Ovary (tissue), 9 donors: ENCODE measurements around the gene FMO5. TPM values are rescaled to one million over a fixed set of nuclear protein-coding genes. Genes with fewer than 3 reads are reported as not detected.
A peak's percentile ranks its signal among the peaks of the same experiment; 100 is the strongest.

Source experiments
- DNase-seq, 5 donors: peaks; one replicate each; pipeline ENCODE4 v3.0.0-alpha.2; 2019 to 2020
- H3K27ac ChIP-seq, 2 donors: fragments of 200-600 bp; one replicate each; pipeline versions ENCODE4 v1.5.1 to v1.8.0; 2019 to 2022
- H3K27me3 ChIP-seq: fragments of 200-600 bp; one replicate; pipeline ENCODE4 v1.8.0; 2022
- H3K36me3 ChIP-seq: fragments of 200-600 bp; sonication (generic); one replicate; pipeline ENCODE4 v1.5.1; 2019
- H3K4me1 ChIP-seq: one replicate; pipeline ENCODE4 v1.8.1; 2013; ENCODE audit warnings: mild to moderate bottlenecking, moderate library complexity; ENCODE audit not compliant: insufficient read depth
- H3K4me3 ChIP-seq: fragments of 200-600 bp; sonication (generic); one replicate; pipeline ENCODE4 v1.5.1; 2017
- H3K9me3 ChIP-seq, 2 donors: fragments of 200-600 bp in 1 of 2; sonication (generic) in 1 of 2; one replicate each; pipeline versions ENCODE4 v1.5.1 to v1.8.1; 2013 to 2019; ENCODE audit warnings: mild to moderate bottlenecking in 1 of 2, moderate library complexity in 1 of 2
- EP300 ChIP-seq: sonication (generic); formaldehyde crosslinking; IDR thresholded peaks from one replicate; pipeline ENCODE4 v1.6.1; 2017; ENCODE audit warnings: antibody characterized with exemption
- POLR2A ChIP-seq: fragments of 450-650 bp; IDR thresholded peaks from one replicate; pipeline ENCODE4 v1.6.1; 2017; ENCODE audit warnings: antibody characterized with exemption, mild to moderate bottlenecking, moderate library complexity
- WGBS, 3 donors: extraction: QIAGEN DNeasy Blood & Tissue Kit in 1 of 3; methylation state at CpG; one replicate each; pipeline versions ENCODE4 v1.1.5 to v1.1.7; 2013 to 2017; 5-methylcytosine and 5-hydroxymethylcytosine counted together
- intact Hi-C, 4 donors: fragments of 100-400 bp; cut with DNase I; formaldehyde crosslinking; loops; one replicate each; pipeline versions ENCODE4 v1.11.0 to v1.15.1; 2022 to 2023
- polyA plus RNA-seq, 2 donors: library from polyadenylated mRNA; stranded (reverse); fragments of 200-250 nt in 1 of 2; fragments of 350-450 nt in 1 of 2; fragmentation: Illumina TruSeq in 1 of 2; extraction: RNeasy Lipid Tissue Mini Kit (QIAGEN cat#74804) in 1 of 2; gene quantifications; one replicate each; pipeline ENCODE4 v1.2.3, GENCODE V29; 2013 to 2014
- total RNA-seq, 7 donors: library from RNA; depleted of rRNA in 2 of 7; stranded (reverse); fragments of >200 nt in 2 of 7; fragmentation: NEBNext Ultra II Directional in 3 of 7; extraction: Animal tissue kit (Norgen Biotek cat#: 25700) in 3 of 7; gene quantifications; one replicate each; pipeline versions ENCODE4 v1.1.0 to v1.2.4, GENCODE V29; 2016 to 2023
- TF ChIP-seq, protein P1 (sequence below), 3 donors: fragments of 450-650 bp in 2 of 3; fragments of 200-600 bp in 1 of 3; IDR thresholded peaks; one replicate each; pipeline versions ENCODE4 v1.5.1 to v1.8.0; 2016 to 2022; ENCODE audit warnings: antibody characterized with exemption in 3 of 3, mild to moderate bottlenecking in 1 of 3
- donor health status: DM: no; HTN: no; CAD: no; lungs with moderate emphysema.
- donor health status: DM: no; HTN: no; CAD: no.
- donor health status: Bipolar disorder and iron deficiency.
- donor health status: DM: yes; HTN: yes; CAD: no.
- donor health status: DM: no; HTN: no; CAD: no.
- donor health status: DM: yes; HTN: yes; CAD: no.

Gene FMO5
- total and polyA plus RNA-seq, 9 donors, result 1.8 to 5.7 (median 3.4) TPM

DNA sequence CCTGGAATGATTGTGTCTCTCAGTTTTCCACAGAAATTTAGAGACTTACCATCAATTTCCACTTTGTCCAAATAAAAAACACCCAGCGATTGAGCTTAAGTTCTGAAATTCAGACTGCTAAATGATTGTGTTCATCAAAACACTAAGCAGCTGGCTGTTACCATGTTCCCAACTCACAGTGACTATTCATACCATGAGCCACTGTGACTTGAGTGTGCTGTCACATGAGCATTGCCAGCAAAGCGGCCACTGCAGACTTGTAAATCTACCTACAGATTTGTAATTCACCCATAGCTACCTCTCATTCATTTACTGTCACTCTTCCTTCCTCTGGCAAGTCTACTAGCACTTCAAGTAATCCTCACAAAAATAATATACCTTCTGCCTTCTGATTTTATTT is 35.6 kb downstream of the FMO5 start:
- no peaks in the 10 kb centered on the region for H3K36me3 ChIP-seq
- H3K4me3 ChIP-seq, result no peak overlapping the region
- no peaks in the 10 kb centered on the region for H3K9me3 ChIP-seq
- intact Hi-C loops, result no loop called here
- 81 to 96% (median 93%) methylated on average over 2 of the region's 2 CpGs for WGBS, 3 donors
- no peaks in the 10 kb centered on the region for H3K27me3 ChIP-seq
- no peak for TF ChIP-seq EP300
- TF ChIP-seq, protein P1, sequence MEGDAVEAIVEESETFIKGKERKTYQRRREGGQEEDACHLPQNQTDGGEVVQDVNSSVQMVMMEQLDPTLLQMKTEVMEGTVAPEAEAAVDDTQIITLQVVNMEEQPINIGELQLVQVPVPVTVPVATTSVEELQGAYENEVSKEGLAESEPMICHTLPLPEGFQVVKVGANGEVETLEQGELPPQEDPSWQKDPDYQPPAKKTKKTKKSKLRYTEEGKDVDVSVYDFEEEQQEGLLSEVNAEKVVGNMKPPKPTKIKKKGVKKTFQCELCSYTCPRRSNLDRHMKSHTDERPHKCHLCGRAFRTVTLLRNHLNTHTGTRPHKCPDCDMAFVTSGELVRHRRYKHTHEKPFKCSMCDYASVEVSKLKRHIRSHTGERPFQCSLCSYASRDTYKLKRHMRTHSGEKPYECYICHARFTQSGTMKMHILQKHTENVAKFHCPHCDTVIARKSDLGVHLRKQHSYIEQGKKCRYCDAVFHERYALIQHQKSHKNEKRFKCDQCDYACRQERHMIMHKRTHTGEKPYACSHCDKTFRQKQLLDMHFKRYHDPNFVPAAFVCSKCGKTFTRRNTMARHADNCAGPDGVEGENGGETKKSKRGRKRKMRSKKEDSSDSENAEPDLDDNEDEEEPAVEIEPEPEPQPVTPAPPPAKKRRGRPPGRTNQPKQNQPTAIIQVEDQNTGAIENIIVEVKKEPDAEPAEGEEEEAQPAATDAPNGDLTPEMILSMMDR (IDR thresholded peaks at IDR 0.05), result no peak
- TF ChIP-seq POLR2A, result no peak
- H3K4me1 ChIP-seq, result no peaks in the 10 kb centered on the region
- DNase-seq, result no peak
- H3K27ac ChIP-seq, result no peak overlapping the region

DNA sequence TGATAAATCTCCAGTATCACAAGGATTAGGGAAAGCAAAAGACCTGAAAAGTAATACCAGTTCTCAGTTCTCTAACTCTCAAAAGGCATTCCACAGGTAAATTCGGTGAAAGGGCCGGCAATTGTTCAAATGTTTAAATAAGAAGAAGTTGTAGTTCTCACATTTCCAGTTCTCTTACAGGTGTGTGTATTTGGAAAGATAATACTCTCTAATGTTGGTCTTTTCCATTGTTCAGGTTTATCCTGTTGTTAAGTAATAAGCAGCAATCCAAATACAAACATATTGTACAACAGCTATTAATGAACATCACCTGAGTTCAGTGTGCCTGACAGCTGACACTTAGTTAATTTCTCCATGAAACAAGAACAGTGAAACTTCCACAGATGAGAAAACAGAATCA is 39.7 kb downstream of the FMO5 start:
- TF ChIP-seq EP300, result no peak
- TF ChIP-seq, protein P1 (IDR thresholded peaks at IDR 0.05), result no peak
- TF ChIP-seq POLR2A, result no peak
- H3K4me3 ChIP-seq, result no peak overlapping the region

DNA sequence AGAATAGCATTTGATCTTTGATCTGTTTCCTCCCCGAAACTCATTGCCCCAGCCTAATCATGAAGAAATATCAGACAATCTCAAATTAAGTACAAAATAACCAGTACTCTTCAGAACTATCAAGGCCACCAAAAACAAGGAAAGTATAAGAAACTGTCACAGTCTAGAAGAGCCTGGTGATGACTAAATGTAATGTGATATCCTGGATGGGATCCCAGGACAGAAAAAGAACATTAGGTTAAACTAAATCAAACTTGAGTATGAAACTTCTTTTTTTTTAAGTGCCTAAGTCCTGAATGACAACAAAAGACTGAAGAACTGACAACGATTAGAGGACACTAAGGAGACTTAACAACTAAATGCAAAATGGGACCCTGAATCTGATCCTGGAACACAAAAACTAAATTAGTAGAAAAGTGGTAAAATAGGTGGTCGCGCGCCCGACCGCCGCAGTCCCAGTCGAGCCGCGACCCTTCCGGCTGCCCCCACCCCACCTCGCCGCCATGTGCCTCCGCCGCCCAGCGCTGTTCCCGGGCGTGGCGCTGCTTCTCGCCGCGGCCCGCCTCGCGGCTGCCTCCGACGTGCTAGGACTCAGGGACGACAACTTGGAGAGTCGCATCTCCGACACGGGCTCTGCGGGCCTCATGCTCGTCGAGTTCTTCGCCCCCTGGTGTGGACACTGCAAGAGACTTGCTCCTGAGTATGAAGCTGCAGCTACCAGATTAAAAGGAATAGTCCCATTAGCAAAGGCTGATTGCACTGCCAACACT is 47.3 kb downstream of the FMO5 start:
- TF ChIP-seq POLR2A (no peak), EP300 (no peak)
- TF ChIP-seq, protein P1 (IDR thresholded peaks at IDR 0.05), result no peak
- Histone ChIP-seq H3K4me1 (peaks cover 2% of the 10 kb centered on the region), H3K9me3 (no peaks in the 10 kb centered on the region), H3K27me3 (no peaks in the 10 kb centered on the region), H3K27ac (no peak overlapping the region), H3K4me3 (no peak overlapping the region), H3K36me3 (no peaks in the 10 kb centered on the region)
- DNase-seq, result no peak
- WGBS, 3 donors, result 19 to 38% (median 19%) methylated on average over 34 to 36 of the region's 36 CpGs
- intact Hi-C loops, result loop anchor here in 1 of 4 donors (10.0 kb wide), 1 partner anchor 67 kb away; the partner anchor contains the start of gene CHD1L

More for the DNA sequence above, 39.7 kb downstream of the FMO5 start:
- WGBS, 3 donors, result 89 to 93% (median 89%) methylated on average over 2 of the region's 2 CpGs
- no peaks in the 10 kb centered on the region for H3K4me1 ChIP-seq
- no peaks in the 10 kb centered on the region for H3K9me3 ChIP-seq
- H3K27me3 ChIP-seq, result no peaks in the 10 kb centered on the region
- no peak overlapping the region for H3K27ac ChIP-seq
- DNase-seq, result no peak
- intact Hi-C loops, result no loop called here
- H3K36me3 ChIP-seq, result no peaks in the 10 kb centered on the region

DNA sequence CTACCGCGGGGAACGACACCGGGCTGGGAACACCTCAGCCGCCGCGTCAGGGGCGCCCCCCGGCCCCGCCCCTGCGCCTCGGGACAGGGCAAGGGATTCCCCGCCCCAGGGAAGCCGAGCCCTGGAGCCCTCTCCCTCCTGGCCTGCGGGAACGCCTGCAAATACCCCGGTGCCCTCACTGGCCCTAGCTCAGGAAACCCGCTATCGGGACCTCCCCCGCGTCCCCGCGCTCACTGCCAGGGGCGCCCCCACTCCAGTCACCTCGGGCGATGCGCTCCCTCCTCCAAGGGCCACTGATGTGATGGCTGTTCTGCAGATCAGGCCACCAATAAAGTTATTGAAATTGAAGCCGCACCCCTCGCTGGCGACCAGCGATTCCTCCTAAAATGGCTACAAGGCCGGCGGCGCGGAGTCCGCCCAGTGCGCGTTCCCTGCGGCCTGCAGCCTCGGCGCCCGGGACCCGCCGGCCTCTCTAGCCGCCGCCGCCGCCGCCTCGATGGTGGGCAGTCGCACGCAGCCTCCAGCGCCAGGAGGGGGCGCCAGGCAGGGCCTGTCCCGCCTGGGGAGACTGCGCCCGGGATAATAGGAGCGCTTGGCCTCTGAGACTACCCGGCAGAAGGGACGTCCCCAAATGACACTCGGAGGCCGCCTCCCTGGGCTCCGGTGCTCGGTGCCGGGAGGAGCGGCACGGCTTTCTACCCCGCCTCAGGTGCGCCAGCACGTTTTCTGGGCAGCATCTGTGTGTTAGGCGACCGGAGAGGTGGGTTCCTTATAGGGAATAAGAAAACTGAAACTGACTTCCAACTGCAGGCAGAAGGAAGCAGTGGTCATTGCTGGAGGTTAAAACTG is 52.7 kb downstream of the FMO5 start, which contains the start of gene PRKAB2:
Gene PRKAB2, minus strand, starts transcription at position 303 of the 849 bp plus-strand sequence. CDS start 326 bp downstream, outside the sequence.
- no peaks in the 10 kb centered on the region for H3K9me3 ChIP-seq
- TF ChIP-seq POLR2A (peak; percentile 48), EP300 (no peak)
- TF ChIP-seq, protein P1 (IDR thresholded peaks at IDR 0.05), result peak; percentile 93 to 97 (median 96)
- no peaks in the 10 kb centered on the region for H3K36me3 ChIP-seq
- intact Hi-C loops, result loop anchor here (1.0 to 10.0 kb wide), 3 partner anchors 70 to 72 kb away; partner anchors contain the start of gene CHD1L (in 4 of the 4)
- peak within 1 kb of the TSS; percentile 98 for H3K4me3 ChIP-seq
- peaks cover 4% of the 10 kb centered on the region for H3K4me1 ChIP-seq
- DNase-seq, result peak; percentile 94 to 98 (median 95)
- peak within 1 kb of the TSS; percentile 79 to 86 for H3K27ac ChIP-seq
- H3K27me3 ChIP-seq, result no peaks in the 10 kb centered on the region
- 0% methylated on average over 45 to 72 of the region's 72 CpGs for WGBS, 3 donors
